Testis (tissue), 3 donors: ENCODE data around the gene ORM2. TPM values are rescaled to one million over a fixed set of nuclear protein-coding genes. Genes with fewer than 3 reads are reported as not detected.

ENCODE experiments used
- DNase-seq: peaks from one replicate; pipeline ENCODE4 v3.0.0-alpha.2; 2019
- H3K27ac ChIP-seq, 2 donors: fragments of 200-600 bp; sonication (generic); one replicate each; pipeline ENCODE4 v1.5.1; 2019
- H3K27me3 ChIP-seq: fragments of 200-600 bp; sonication (generic); one replicate; pipeline ENCODE4 v1.5.1; 2019
- H3K36me3 ChIP-seq: fragments of 200-600 bp; sonication (generic); one replicate; pipeline ENCODE4 v1.5.1; 2017; ENCODE audit warnings: low read depth; ENCODE audit errors: missing control alignments
- H3K4me1 ChIP-seq: fragments of 200-600 bp; sonication (generic); one replicate; pipeline ENCODE4 v1.5.1; 2019
- H3K4me3 ChIP-seq, 2 donors: fragments of 200-600 bp; sonication (generic); one replicate each; pipeline ENCODE4 v1.5.1; 2017 to 2019
- H3K9me3 ChIP-seq: fragments of 200-600 bp; sonication (generic); one replicate; pipeline ENCODE4 v1.5.1; 2017
- POLR2A ChIP-seq: fragments of 450-650 bp; IDR thresholded peaks from one replicate; pipeline ENCODE4 v1.6.1; 2017; ENCODE audit warnings: antibody characterized with exemption, mild to moderate bottlenecking, moderate library complexity
- WGBS, 2 donors: methylation state at CpG; one replicate each; pipeline ENCODE4 v1.1.5; 2018; 5-methylcytosine and 5-hydroxymethylcytosine counted together
- intact Hi-C: fragments of 100-400 bp; cut with DNase I; formaldehyde crosslinking; loops from one replicate; pipeline ENCODE4 v1.15.1; 2023; ENCODE audit warnings: low total_unique reads
- polyA plus RNA-seq: library from polyadenylated mRNA; stranded (reverse); fragments of 350-450 nt; fragmentation: Illumina TruSeq; extraction: RNeasy Lipid Tissue Mini Kit (QIAGEN cat#74804); gene quantifications from one replicate; pipeline ENCODE4 v1.2.3, GENCODE V29; 2014; ENCODE audit warnings: low read depth, low replicate concordance; ENCODE audit not compliant: insufficient read depth
- total RNA-seq, 2 donors: library from RNA; depleted of rRNA; stranded (reverse); fragments of >200 nt; gene quantifications; one replicate each; pipeline ENCODE4 v1.2.3, GENCODE V29; 2016
- TF ChIP-seq, protein P1 (sequence below), 3 experiments: fragments of 450-650 bp in 2 of 3; fragments of 200-600 bp in 1 of 3; sonication (generic) in 1 of 3; IDR thresholded peaks; one replicate each; pipeline ENCODE4 v1.5.1; 2016 to 2019; ENCODE audit warnings: antibody characterized with exemption in 3 of 3, mild to moderate bottlenecking in 2 of 3, moderate library complexity in 1 of 3

The ORM2 gene
- total and polyA plus RNA-seq, 3 donors from 2014 or later = 0.56 to 2.3 TPM; not detected in 1

GRCh38 chr9:114287001-114287762 lies 42.5 kb upstream of the ORM2 start:
- Histone ChIP-seq H3K36me3 (no peaks in the 10 kb centered on the region), H3K4me1 (peaks cover 6% of the 10 kb centered on the region), H3K27ac (no peak overlapping the region), H3K27me3 (no peaks in the 10 kb centered on the region), H3K4me3 (no peak overlapping the region), H3K9me3 (no peaks in the 10 kb centered on the region)
- WGBS, 2 donors = 91 to 94% methylated on average over 13 to 16 of the region's 16 CpGs
- TF ChIP-seq POLR2A = no peak
- TF ChIP-seq, protein P1, sequence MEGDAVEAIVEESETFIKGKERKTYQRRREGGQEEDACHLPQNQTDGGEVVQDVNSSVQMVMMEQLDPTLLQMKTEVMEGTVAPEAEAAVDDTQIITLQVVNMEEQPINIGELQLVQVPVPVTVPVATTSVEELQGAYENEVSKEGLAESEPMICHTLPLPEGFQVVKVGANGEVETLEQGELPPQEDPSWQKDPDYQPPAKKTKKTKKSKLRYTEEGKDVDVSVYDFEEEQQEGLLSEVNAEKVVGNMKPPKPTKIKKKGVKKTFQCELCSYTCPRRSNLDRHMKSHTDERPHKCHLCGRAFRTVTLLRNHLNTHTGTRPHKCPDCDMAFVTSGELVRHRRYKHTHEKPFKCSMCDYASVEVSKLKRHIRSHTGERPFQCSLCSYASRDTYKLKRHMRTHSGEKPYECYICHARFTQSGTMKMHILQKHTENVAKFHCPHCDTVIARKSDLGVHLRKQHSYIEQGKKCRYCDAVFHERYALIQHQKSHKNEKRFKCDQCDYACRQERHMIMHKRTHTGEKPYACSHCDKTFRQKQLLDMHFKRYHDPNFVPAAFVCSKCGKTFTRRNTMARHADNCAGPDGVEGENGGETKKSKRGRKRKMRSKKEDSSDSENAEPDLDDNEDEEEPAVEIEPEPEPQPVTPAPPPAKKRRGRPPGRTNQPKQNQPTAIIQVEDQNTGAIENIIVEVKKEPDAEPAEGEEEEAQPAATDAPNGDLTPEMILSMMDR (IDR thresholded peaks at IDR 0.05) = no peak
- intact Hi-C loops = loop anchor here (10.0 kb wide), 1 partner anchor 202 kb away; no protein-coding TSS in a partner anchor
- no peak for DNase-seq

GRCh38 chr9:114287763-114288192 lies 41.9 kb upstream of the ORM2 start:
- no peaks in the 10 kb centered on the region for H3K27me3 ChIP-seq
- H3K4me3 ChIP-seq = no peak overlapping the region
- H3K27ac ChIP-seq = no peak overlapping the region
- WGBS, 2 donors = 84 to 90% methylated on average over 9 to 15 of the region's 15 CpGs
- TF ChIP-seq, protein P1 (IDR thresholded peaks at IDR 0.05) = no peak
- TF ChIP-seq POLR2A = no peak
- no peaks in the 10 kb centered on the region for H3K36me3 ChIP-seq
- H3K9me3 ChIP-seq = no peaks in the 10 kb centered on the region
- no peak for DNase-seq
- intact Hi-C loops = loop anchor here (10.0 kb wide), 1 partner anchor 203 kb away; no protein-coding TSS in a partner anchor
- peaks cover 6% of the 10 kb centered on the region for H3K4me1 ChIP-seq

GRCh38 chr9:114288193-114289091 lies 41.2 kb upstream of the ORM2 start:
- H3K27ac ChIP-seq = no peak overlapping the region
- DNase-seq = no peak

DNA sequence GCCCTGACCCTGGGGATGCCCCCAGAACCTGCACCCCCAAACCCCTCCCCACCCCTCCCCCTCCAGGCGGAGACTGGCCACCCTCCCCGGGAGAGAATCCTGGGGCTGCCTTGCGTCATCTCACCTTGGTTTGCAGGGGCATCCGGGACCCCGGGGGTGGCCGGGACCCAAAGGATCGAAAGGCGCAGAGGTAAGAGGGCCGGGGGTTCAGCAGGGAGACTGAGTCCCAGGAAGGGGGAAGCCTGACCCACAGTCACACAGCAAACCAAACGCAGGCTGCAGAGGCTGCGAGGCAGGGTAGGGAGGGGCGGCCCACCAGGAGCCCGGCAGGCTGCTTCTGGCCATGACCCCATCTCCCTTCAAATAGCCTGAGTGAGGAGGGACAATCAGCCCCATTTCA lies 40.6 kb upstream of the ORM2 start:
- no peak overlapping the region for H3K4me3 ChIP-seq
- 79 to 92% methylated on average over 5 to 13 of the region's 13 CpGs for WGBS, 2 donors
- intact Hi-C loops = loop anchor here (10.0 kb wide), 1 partner anchor 204 kb away; no protein-coding TSS in a partner anchor
- no peaks in the 10 kb centered on the region for H3K9me3 ChIP-seq
- H3K4me1 ChIP-seq = peaks cover 6% of the 10 kb centered on the region
- no peaks in the 10 kb centered on the region for H3K36me3 ChIP-seq
- DNase-seq = no peak
- no peaks in the 10 kb centered on the region for H3K27me3 ChIP-seq
- TF ChIP-seq, protein P1 (IDR thresholded peaks at IDR 0.05) = no peak
- H3K27ac ChIP-seq = no peak overlapping the region

More at GRCh38 chr9:114288193-114289091, 41.2 kb upstream of the ORM2 start:
- intact Hi-C loops = loop anchor here (10.0 kb wide), 1 partner anchor 204 kb away; no protein-coding TSS in a partner anchor
- Histone ChIP-seq H3K4me3 (no peak overlapping the region), H3K36me3 (no peaks in the 10 kb centered on the region), H3K4me1 (peaks cover 6% of the 10 kb centered on the region), H3K9me3 (no peaks in the 10 kb centered on the region), H3K27me3 (no peaks in the 10 kb centered on the region)
- 69 to 79% methylated on average over 18 to 23 of the region's 23 CpGs for WGBS, 2 donors
- TF ChIP-seq, protein P1 (IDR thresholded peaks at IDR 0.05) = no peak
- no peak for TF ChIP-seq POLR2A
